Measurements from ENCODE around the gene CPLX1. TPM values are rescaled to one million over a fixed set of nuclear protein-coding genes. Genes with fewer than 3 reads are reported as not detected.
"Not testable (repeated sequence)": the region's sequence is repeated elsewhere in the genome, so short reads cannot be mapped to it uniquely, and the experiment has no call there.

CPLX1 gene
- total and polyA plus RNA-seq, 9 donors = 0.47 to 10.2 (median 2.3) TPM

DNA sequence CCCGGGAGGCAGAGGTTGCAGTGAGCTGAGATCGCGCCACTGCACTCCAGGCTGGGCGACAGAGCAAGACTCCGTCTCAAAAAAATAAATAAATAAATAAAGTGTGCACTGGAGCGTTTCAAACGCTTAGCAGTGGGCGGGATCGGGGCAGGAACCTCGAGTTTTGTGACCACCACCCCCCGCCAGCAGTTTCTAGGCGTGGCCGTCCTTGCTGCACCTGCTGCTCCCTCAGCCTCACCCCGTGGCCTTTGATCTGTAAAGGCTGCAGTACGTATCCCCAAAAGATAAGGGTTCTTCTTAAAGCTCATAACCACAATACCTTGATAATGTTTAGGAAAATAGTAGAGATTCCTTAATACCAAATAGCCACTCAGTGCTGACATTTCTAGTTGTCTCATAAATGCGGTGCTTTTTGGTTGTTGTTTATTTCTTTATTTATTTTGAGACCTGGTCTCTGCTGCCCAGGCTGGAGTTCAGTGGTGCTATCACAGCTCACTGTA, 87.1 kb downstream of the CPLX1 start:
- TF ChIP-seq EP300 (IDR thresholded peaks at IDR 0.05) = no peak
- TF ChIP-seq POLR2A (IDR thresholded peaks at IDR 0.05) = no peak
- TF ChIP-seq, protein P1, sequence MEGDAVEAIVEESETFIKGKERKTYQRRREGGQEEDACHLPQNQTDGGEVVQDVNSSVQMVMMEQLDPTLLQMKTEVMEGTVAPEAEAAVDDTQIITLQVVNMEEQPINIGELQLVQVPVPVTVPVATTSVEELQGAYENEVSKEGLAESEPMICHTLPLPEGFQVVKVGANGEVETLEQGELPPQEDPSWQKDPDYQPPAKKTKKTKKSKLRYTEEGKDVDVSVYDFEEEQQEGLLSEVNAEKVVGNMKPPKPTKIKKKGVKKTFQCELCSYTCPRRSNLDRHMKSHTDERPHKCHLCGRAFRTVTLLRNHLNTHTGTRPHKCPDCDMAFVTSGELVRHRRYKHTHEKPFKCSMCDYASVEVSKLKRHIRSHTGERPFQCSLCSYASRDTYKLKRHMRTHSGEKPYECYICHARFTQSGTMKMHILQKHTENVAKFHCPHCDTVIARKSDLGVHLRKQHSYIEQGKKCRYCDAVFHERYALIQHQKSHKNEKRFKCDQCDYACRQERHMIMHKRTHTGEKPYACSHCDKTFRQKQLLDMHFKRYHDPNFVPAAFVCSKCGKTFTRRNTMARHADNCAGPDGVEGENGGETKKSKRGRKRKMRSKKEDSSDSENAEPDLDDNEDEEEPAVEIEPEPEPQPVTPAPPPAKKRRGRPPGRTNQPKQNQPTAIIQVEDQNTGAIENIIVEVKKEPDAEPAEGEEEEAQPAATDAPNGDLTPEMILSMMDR (IDR thresholded peaks at IDR 0.05) = no peak
- Histone ChIP-seq H3K4me3 (no peak overlapping the region), H3K27me3 (no peaks in the 10 kb centered on the region), H3K4me1 (ENCODE audit: insufficient read depth) (no peaks in the 10 kb centered on the region), H3K27ac (no peak overlapping the region), H3K9me3 (no peaks in the 10 kb centered on the region), H3K36me3 (no peaks in the 10 kb centered on the region)
- intact Hi-C loops (cut with DNase I) = loop anchor here in 1 of 4 donors (10.0 kb wide), 1 partner anchor 246 kb away; the partner anchor contains the start of gene IDUA
- 83 to 91% (median 86%) methylated on average over 16 of the region's 16 CpGs for WGBS, 3 donors
- DNase-seq = no peak

DNA sequence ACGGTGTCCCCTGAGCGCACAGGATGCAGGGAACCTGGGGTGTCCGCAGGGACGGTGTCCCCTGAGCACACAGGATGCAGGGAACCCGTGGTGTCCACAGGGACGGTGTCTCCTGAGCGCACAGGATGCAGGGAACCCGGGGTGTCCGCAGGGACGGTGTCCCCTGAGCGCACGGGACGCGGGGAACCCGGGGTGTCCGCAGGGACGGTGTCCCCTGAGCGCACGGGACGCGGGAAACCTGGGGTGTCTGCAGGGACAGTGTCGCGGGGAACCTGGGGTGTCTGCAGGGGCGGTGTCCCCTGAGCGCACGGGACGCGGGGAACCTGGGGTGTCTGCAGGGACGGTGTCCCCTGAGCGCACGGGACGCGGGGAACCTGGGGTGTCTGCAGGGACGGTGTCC, 89.4 kb downstream of the CPLX1 start:
- intact Hi-C loops (cut with DNase I) = loop anchor here in 1 of 4 donors (10.0 kb wide), 1 partner anchor 248 kb away; the partner anchor contains the start of gene IDUA
- not testable (repeated sequence) for H3K27ac ChIP-seq; H3K36me3 ChIP-seq; H3K4me3 ChIP-seq; H3K9me3 ChIP-seq; H3K27me3 ChIP-seq; DNase-seq; H3K4me1 ChIP-seq (ENCODE audit: insufficient read depth)
- WGBS, 3 donors = 95 to 97% (median 95%) methylated on average over 31 to 33 of the region's 34 CpGs

DNA sequence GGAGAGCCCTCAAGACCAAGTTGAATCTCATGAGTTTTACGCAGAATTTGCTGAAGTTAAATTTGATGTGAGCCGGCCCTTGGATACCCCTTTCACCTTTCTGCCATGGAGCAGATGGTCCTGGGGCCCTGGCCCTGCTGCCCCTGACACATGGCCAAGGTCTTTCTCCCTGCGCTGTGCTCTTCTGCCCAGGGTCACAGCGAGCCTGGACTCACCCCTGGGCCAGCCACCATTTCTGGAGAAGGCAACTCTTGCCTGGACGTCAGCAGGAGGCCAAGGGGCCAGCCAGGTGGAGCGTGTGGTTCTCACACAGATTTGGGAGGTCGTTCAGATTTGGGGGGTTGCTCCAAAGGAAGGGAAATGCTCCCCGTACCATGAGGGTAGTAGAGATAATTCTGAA, 90.3 kb downstream of the CPLX1 start:
- no peak for DNase-seq
- no peaks in the 10 kb centered on the region for H3K27me3 ChIP-seq
- no peaks in the 10 kb centered on the region for H3K36me3 ChIP-seq
- H3K4me3 ChIP-seq = no peak overlapping the region
- H3K27ac ChIP-seq = no peak overlapping the region
- H3K9me3 ChIP-seq = no peaks in the 10 kb centered on the region
- intact Hi-C loops (cut with DNase I) = loop anchor here in 1 of 4 donors (10.0 kb wide), 1 partner anchor 249 kb away; the partner anchor contains the start of gene IDUA
- WGBS, 3 donors = 90 to 92% (median 90%) methylated on average over 8 of the region's 8 CpGs
- TF ChIP-seq POLR2A (IDR thresholded peaks at IDR 0.05) (no peak), EP300 (IDR thresholded peaks at IDR 0.05) (no peak)
- TF ChIP-seq, protein P1 (IDR thresholded peaks at IDR 0.05) = no peak
- H3K4me1 ChIP-seq (ENCODE audit: insufficient read depth) = no peaks in the 10 kb centered on the region

Other genes with a start within 250 kb of the CPLX1 start
- not detected for gene TMEM271, start 249.8 kb downstream of the CPLX1 start, total RNA-seq
- gene TMEM271, start 249.8 kb downstream of the CPLX1 start, polyA plus RNA-seq = not detected
- gene PDE6B, start 200.6 kb downstream of the CPLX1 start, total RNA-seq = 1 to 10 TPM; 1.4 to 7.5 (median 5.3) TPM
- gene PDE6B, start 200.6 kb downstream of the CPLX1 start, polyA plus RNA-seq = 1 to 10 TPM; 2.2 to 2.3 TPM
- gene ATP5ME, start 151.9 kb downstream of the CPLX1 start, total RNA-seq = 100 to 1,000 TPM; 180 to 267 (median 189) TPM
- gene ATP5ME, start 151.9 kb downstream of the CPLX1 start, polyA plus RNA-seq = 100 to 1,000 TPM; 207 to 359 TPM
- gene MYL5, start 151.6 kb downstream of the CPLX1 start, total RNA-seq = 10 to 100 TPM in 4 of 7 donors, 1 to 10 TPM in 3; 4.0 to 18.3 (median 10.0) TPM
- gene MYL5, start 151.6 kb downstream of the CPLX1 start, polyA plus RNA-seq = 1 to 10 TPM; 6.4 to 6.5 TPM
- gene SLC49A3, start 137.0 kb downstream of the CPLX1 start, total RNA-seq = 1 to 10 TPM; 1.1 to 5.2 (median 2.5) TPM
- 1 to 10 TPM in 1 of 2 donors, under 1 TPM in 1; 0.43 to 1.8 TPM for gene SLC49A3, start 137.0 kb downstream of the CPLX1 start, polyA plus RNA-seq
- 10 to 100 TPM; 33.2 to 51.2 (median 45.3) TPM for gene PCGF3, start 120.3 kb downstream of the CPLX1 start, total RNA-seq
- gene PCGF3, start 120.3 kb downstream of the CPLX1 start, polyA plus RNA-seq = 10 to 100 TPM; 21.7 to 45.4 TPM
- gene GAK, start 106.2 kb upstream of the CPLX1 start, total RNA-seq = 10 to 100 TPM; 54.1 to 95.4 (median 76.2) TPM
- 10 to 100 TPM; 30.7 to 66.8 TPM for gene GAK, start 106.2 kb upstream of the CPLX1 start, polyA plus RNA-seq
- gene TMEM175, start 106.3 kb upstream of the CPLX1 start, total RNA-seq = 10 to 100 TPM; 10.6 to 28.4 (median 21.2) TPM
- gene TMEM175, start 106.3 kb upstream of the CPLX1 start, polyA plus RNA-seq = 10 to 100 TPM; 10.9 to 25.1 TPM
- 10 to 100 TPM in 2 of 7 donors, 1 to 10 TPM in 5; 5.5 to 12.9 (median 7.0) TPM for gene DGKQ, start 147.4 kb upstream of the CPLX1 start, total RNA-seq
- gene DGKQ, start 147.4 kb upstream of the CPLX1 start, polyA plus RNA-seq = 1 to 10 TPM in 1 of 2 donors, under 1 TPM in 1; 0.53 to 5.7 TPM
- gene IDUA, start 160.9 kb upstream of the CPLX1 start, total RNA-seq = 10 to 100 TPM; 13.9 to 49.1 (median 33.9) TPM
- 10 to 100 TPM in 1 of 2 donors, 1 to 10 TPM in 1; 3.1 to 17.2 TPM for gene IDUA, start 160.9 kb upstream of the CPLX1 start, polyA plus RNA-seq
- 1 to 10 TPM in 1 of 7 donors, under 1 TPM in 5, not detected in 1; 0.10 to 1.1 (median 0.21) TPM for gene SLC26A1, start 167.3 kb upstream of the CPLX1 start, total RNA-seq
- gene SLC26A1, start 167.3 kb upstream of the CPLX1 start, polyA plus RNA-seq = under 1 TPM; 0.28 to 0.36 TPM
- 10 to 100 TPM; 23.4 to 59.1 (median 40.2) TPM for gene FGFRL1, start 185.5 kb upstream of the CPLX1 start, total RNA-seq
- 10 to 100 TPM; 29.5 to 29.6 TPM for gene FGFRL1, start 185.5 kb upstream of the CPLX1 start, polyA plus RNA-seq

Measured in ovary (tissue), 9 donors.